Thyroid gland (tissue), 4 donors: ENCODE results near the gene MRPL36.

Experiments
- POLR2A ChIP-seq, 2 donors: fragments of 450-650 bp; IDR thresholded peaks; one replicate each; pipeline ENCODE4 v1.6.1; 2017; ENCODE audit warnings: antibody characterized with exemption in 2 of 2, mild to moderate bottlenecking in 2 of 2, moderate library complexity in 1 of 2
- TF ChIP-seq, protein P1 (sequence below), 6 experiments: fragments of 200-600 bp in 3 of 6; fragments of 450-650 bp in 3 of 6; sonication (generic) in 3 of 6; IDR thresholded peaks; one replicate each; pipeline ENCODE4 v1.5.1; 2016 to 2019; ENCODE audit warnings: antibody characterized with exemption in 6 of 6, mild to moderate bottlenecking in 2 of 6, inconsistent platforms in 1 of 6, moderate library complexity in 1 of 6

DNA sequence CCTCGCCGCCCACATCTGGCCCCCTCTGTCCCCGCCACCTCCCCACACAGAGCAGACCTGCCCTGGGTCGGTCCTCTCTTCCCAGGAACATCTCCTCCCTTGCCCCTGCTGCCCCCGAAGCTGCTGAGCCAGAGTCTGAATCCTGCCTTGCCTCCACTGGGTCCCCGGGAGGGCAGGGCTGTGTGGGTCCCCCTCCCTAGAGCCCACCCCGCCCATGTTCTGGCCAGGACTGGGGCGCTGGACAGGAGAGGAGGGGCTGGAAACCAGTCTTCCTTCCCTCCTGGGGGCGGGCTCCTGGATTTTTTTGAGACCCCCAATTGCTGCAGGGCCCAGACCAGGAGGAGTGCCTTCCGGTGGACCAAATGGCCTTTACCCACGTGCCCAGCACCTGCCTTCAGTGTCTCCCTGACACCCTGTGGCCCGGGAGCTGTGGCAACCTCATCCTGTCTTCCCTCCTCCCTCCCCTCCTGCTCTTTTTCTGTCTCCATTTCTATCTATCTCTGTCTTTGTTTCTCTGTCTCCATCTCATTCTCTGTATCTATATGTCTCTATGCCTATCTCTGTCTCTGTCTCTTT is 12.1 kb downstream of the MRPL36 start:
- TF ChIP-seq, protein P1, sequence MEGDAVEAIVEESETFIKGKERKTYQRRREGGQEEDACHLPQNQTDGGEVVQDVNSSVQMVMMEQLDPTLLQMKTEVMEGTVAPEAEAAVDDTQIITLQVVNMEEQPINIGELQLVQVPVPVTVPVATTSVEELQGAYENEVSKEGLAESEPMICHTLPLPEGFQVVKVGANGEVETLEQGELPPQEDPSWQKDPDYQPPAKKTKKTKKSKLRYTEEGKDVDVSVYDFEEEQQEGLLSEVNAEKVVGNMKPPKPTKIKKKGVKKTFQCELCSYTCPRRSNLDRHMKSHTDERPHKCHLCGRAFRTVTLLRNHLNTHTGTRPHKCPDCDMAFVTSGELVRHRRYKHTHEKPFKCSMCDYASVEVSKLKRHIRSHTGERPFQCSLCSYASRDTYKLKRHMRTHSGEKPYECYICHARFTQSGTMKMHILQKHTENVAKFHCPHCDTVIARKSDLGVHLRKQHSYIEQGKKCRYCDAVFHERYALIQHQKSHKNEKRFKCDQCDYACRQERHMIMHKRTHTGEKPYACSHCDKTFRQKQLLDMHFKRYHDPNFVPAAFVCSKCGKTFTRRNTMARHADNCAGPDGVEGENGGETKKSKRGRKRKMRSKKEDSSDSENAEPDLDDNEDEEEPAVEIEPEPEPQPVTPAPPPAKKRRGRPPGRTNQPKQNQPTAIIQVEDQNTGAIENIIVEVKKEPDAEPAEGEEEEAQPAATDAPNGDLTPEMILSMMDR (IDR thresholded peaks at IDR 0.05): no peak
- no peak for TF ChIP-seq POLR2A (IDR thresholded peaks at IDR 0.05)
